ENCODE data around the gene WSCD2. TPM values are rescaled to one million over a fixed set of nuclear protein-coding genes. Genes with fewer than 3 reads are reported as not detected.

The WSCD2 gene
- total and polyA plus RNA-seq, 2 of the 4 experiments (the other 2 are of a cell fraction), result not detected

DNA sequence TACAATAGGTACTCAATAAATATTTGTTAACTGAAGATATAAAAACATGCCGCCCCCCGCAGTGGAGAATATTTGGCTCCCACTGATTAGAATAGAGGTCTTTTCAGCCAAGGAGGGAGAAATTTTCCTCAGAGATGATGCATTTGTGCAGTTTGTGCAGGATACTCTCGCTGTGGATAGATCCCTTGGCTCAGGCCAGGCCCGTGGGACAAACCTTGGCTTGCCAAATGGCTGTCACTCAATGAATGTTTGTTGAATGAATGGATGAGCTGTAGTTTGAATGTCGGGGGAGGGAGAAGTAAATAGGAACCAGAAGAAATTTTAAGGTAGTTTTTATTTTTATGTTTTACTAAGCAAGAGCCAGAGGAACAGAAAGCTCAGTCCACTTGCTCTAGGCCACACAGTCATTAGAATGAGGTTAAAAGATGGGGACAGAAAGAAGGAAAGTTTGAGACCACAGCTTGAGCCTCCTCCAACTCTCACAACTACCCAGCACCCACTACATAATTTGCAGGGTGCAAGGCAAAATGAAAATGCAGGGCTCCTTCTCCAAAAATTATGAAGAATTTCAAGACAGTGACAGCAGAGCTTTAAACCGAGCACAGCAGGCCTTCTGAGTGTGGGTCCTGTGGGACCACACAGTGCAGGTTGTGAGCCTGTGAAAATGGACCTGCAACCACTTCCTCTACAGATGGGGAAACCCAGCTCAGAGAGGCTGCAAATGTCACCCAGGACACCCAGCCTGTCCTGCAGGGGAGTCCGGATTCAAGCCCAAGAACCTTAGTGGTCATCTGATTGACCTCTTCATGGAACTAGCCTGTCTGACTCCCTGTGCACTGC, 51.4 kb downstream of the WSCD2 start:
- no peak overlapping the region for H3K27ac ChIP-seq (ENCODE audit: insufficient read depth, low read length)
- no peaks in the 10 kb centered on the region for H3K9me1 ChIP-seq (ENCODE audit: insufficient read depth, low read length)
- no peaks in the 10 kb centered on the region for H3K79me1 ChIP-seq (ENCODE audit: low read depth in 1 of 2, low read length in 2 of 2)
- in situ Hi-C loops (cut with MboI; ENCODE audit: low sequenced_read_pairs) (no loop called here), dilution Hi-C loops (cut with HindIII; ENCODE audit: low sequenced_read_pairs, unreplicated experiment) (no loop called here), intact Hi-C loops (cut with micrococcal nuclease) (no loop called here)
- no peaks in the 10 kb centered on the region for H4K20me1 ChIP-seq (ENCODE audit: insufficient read depth, low read length)
- ATAC-seq (ENCODE audit: low read depth) (no peak), DNase-seq (no peak)
- no peaks in the 10 kb centered on the region for H3K9me3 ChIP-seq (ENCODE audit: control insufficient read depth, insufficient read depth, low read length)
- H2AFZ ChIP-seq (replicated peaks; ENCODE audit: low read length, poor library complexity), result no peak overlapping the region
- H3K36me3 ChIP-seq (ENCODE audit: control insufficient read depth, insufficient read depth, low read length), result no peaks in the 10 kb centered on the region
- TF ChIP-seq RFX5 (IDR thresholded peaks at IDR 0.05; ENCODE audit: low read depth, low read length), result no peak
- no peak for TF ChIP-seq CHD1 (IDR thresholded peaks at IDR 0.05; ENCODE audit: low read depth, low read length)
- no peak for TF ChIP-seq POLR2A (IDR thresholded peaks at IDR 0.05; ENCODE audit: low read depth, low read length)
- H3K4ac ChIP-seq (ENCODE audit: low read depth, low read length), result no peak overlapping the region
- ChIA-PET CTCF (interaction anchor here (0.5 kb wide), 1 partner anchor 56 kb away, joined by 3 read pairs; no protein-coding TSS in a partner anchor), POLR2A (ENCODE audit: unreplicated experiment) (no interaction called here)
- no peak overlapping the region for H2AK9ac ChIP-seq (replicated peaks; ENCODE audit: low read depth, low read length, poor library complexity)
- H2BK20ac ChIP-seq (ENCODE audit: low read depth, low read length), result no peak overlapping the region
- H2BK15ac ChIP-seq (ENCODE audit: low read depth, low read length), result no peak overlapping the region
- H3K56ac ChIP-seq (ENCODE audit: extremely low read depth, insufficient read depth, low read length), result no peak overlapping the region
- no peak overlapping the region for H2AK5ac ChIP-seq (ENCODE audit: low read depth, low read length)
- WGBS, 2 experiments (ENCODE audit: extremely low coverage in 2 of 2, insufficient read length in 1 of 2), result 8% methylated on average over 2 of the region's 7 CpGs; no CpG with 5 or more reads in 1 of the 2 experiments
- no peak overlapping the region for H3K23ac ChIP-seq (ENCODE audit: low read depth, low read length)
- H2BK120ac ChIP-seq (ENCODE audit: low read depth, low read length), result no peak overlapping the region
- H3K9ac ChIP-seq (ENCODE audit: low read depth, low read length), result no peak overlapping the region
- no peak overlapping the region for H2BK5ac ChIP-seq (ENCODE audit: low read depth, low read length, poor library complexity, severe bottlenecking)
- no peak overlapping the region for H3K14ac ChIP-seq (replicated peaks; ENCODE audit: low read depth, low read length)
- no peak overlapping the region for H3K4me3 ChIP-seq (ENCODE audit: insufficient read depth, low read depth, low read length)
- no peaks in the 10 kb centered on the region for H3K4me1 ChIP-seq (ENCODE audit: control insufficient read depth, insufficient read depth, low read length)
- H3K27me3 ChIP-seq (ENCODE audit: control insufficient read depth, insufficient read depth, low read length), result no peaks in the 10 kb centered on the region
- no peak overlapping the region for H3K18ac ChIP-seq (ENCODE audit: low read depth, low read length)
- H4K5ac ChIP-seq (ENCODE audit: low read depth, low read length), result no peak overlapping the region
- H3K4me2 ChIP-seq (ENCODE audit: low read depth, low read length), result no peak overlapping the region
- BruUV-seq (replicated peaks), result no TSS peak
- H4K91ac ChIP-seq (ENCODE audit: insufficient read depth, low read depth, low read length), result no peak overlapping the region
- no peak overlapping the region for H4K8ac ChIP-seq (ENCODE audit: low read depth in 2 of 2, low read length in 2 of 2)

All from IMR-90 (cell line).